GM12801 (cell line): ENCODE measurements around the gene UFD1.

Experiments used
- CTCF ChIP-seq: IDR thresholded peaks from one replicate; pipeline ENCODE4 v1.5.1; 2011; ENCODE audit warnings: control low read depth; ENCODE audit not compliant: insufficient read length; ENCODE audit errors: extremely low read depth

The UFD1 gene

GRCh38 chr22:19482297-19482696 lies 3.3 kb upstream of the UFD1 start:
- TF ChIP-seq CTCF, result no peak

- TF ChIP-seq CTCF, result no peak
Observed at GRCh38 chr22:19480789-19481188, 1.8 kb upstream of the UFD1 start.

GRCh38 chr22:19480173-19480568 lies 1.2 kb upstream of the UFD1 start:
- TF ChIP-seq CTCF, result no peak

GRCh38 chr22:19479355-19480172 lies 571 bp upstream of the UFD1 start, which contains the start of gene CDC45:
Gene CDC45, plus strand, starts transcription at chr22:19479920. Its CDS starts 49 bp downstream, at chr22:19479969.
- TF ChIP-seq CTCF, result no peak

- no peak for TF ChIP-seq CTCF
Observed at GRCh38 chr22:19478045-19478900, 720 bp downstream of the UFD1 start.

- TF ChIP-seq CTCF, result no peak
Observed at GRCh38 chr22:19477321-19478044, 1.5 kb downstream of the UFD1 start.

GRCh38 chr22:19476023-19476422 lies 3.0 kb downstream of the UFD1 start:
- no peak for TF ChIP-seq CTCF
